Measurements from ENCODE around the gene EGLN3. TPM values are rescaled to one million over a fixed set of nuclear protein-coding genes. Genes with fewer than 3 reads are reported as not detected.
"Not testable (repeated sequence)": the region's sequence is repeated elsewhere in the genome, so short reads cannot be mapped to it uniquely, and the experiment has no call there.

EGLN3 gene
- total and polyA plus RNA-seq, 2 donors, result 8.6 to 14.5 TPM

GRCh38 chr14:33987565-33988080 lies 36.7 kb upstream of the EGLN3 start:
- no peak overlapping the region for H3K4me3 ChIP-seq (ENCODE audit: low read length in 2 of 2)
- H3K4me1 ChIP-seq (ENCODE audit: control insufficient read depth in 2 of 2, insufficient read depth in 2 of 2, low read length in 2 of 2), result peaks cover 0 to 5% of the 10 kb centered on the region in 2 donors
- H3K9me3 ChIP-seq (ENCODE audit: control insufficient read depth in 2 of 2, insufficient read depth in 1 of 2, low read length in 1 of 2), result peaks cover 0 to 9% of the 10 kb centered on the region in 2 donors
- no peaks in the 10 kb centered on the region for H3K27me3 ChIP-seq (ENCODE audit: control insufficient read depth in 2 of 2, insufficient read depth in 1 of 2, low read length in 1 of 2)
- 97% methylated on average over 4 of the region's 4 CpGs for WGBS
- H3K36me3 ChIP-seq (ENCODE audit: control insufficient read depth in 2 of 2, insufficient read depth in 2 of 2, low read length in 1 of 2), result no peaks in the 10 kb centered on the region
- no peak overlapping the region for H3K27ac ChIP-seq (ENCODE audit: low read depth in 1 of 2, low read length in 1 of 2)
- no peak for DNase-seq (ENCODE audit: low read depth in 6 of 9, low spot score in 9 of 9)

DNA sequence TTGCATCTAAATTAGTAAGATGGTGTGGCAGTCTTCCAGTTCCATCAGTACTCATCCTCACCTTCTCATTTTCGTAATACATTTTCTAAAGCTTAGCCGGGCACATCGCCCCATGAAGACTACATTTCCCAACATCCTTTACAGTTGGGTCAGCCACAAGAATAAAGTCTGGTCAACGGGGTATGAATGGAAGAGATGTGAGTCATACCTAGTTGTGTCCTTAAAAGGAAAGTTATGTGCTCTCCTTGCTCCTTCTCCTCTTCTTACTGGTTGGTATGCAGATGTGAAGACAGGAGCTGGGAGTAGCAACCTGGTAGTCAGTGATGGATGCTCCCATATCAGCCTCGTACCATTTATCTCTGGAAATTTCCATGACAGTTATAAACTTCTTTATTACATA lies 35.9 kb upstream of the EGLN3 start:
- Histone ChIP-seq H3K9me3 (ENCODE audit: control insufficient read depth in 2 of 2, insufficient read depth in 1 of 2, low read length in 1 of 2) (peaks cover 0 to 9% of the 10 kb centered on the region in 2 donors), H3K36me3 (ENCODE audit: control insufficient read depth in 2 of 2, insufficient read depth in 2 of 2, low read length in 1 of 2) (no peaks in the 10 kb centered on the region), H3K27ac (ENCODE audit: low read depth in 1 of 2, low read length in 1 of 2) (no peak overlapping the region), H3K27me3 (ENCODE audit: control insufficient read depth in 2 of 2, insufficient read depth in 1 of 2, low read length in 1 of 2) (no peaks in the 10 kb centered on the region), H3K4me1 (ENCODE audit: control insufficient read depth in 2 of 2, insufficient read depth in 2 of 2, low read length in 2 of 2) (peaks cover 0 to 5% of the 10 kb centered on the region in 2 donors), H3K4me3 (ENCODE audit: low read length in 2 of 2) (no peak overlapping the region)
- DNase-seq (ENCODE audit: low read depth in 6 of 9, low spot score in 9 of 9), result no peak
- 93% methylated on average over 5 of the region's 5 CpGs for WGBS

DNA sequence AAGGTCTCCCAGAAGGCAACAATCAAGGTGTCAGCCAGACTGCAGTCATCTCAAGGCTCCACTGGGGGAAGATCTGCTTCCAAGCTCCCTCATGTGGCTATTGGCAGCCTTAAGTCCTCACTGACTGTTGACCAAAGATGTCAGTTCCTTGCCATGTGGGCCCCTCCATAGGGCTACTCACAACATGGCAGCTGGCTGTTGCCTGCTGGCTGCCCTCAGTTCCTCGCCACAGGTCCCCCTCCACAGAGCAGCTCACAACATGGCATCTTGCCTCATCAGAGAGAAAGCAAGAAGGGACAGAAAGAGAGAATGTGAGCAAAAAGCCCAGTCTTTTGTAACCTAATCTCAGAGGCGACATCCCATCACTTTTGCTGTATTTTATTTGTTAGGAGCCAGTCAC lies 34.4 kb upstream of the EGLN3 start:
- DNase-seq (ENCODE audit: low read depth in 6 of 9, low spot score in 9 of 9), result no peak
- H3K9me3 ChIP-seq (ENCODE audit: control insufficient read depth in 2 of 2, insufficient read depth in 1 of 2, low read length in 1 of 2), result peaks cover 0 to 9% of the 10 kb centered on the region in 2 donors
- no peaks in the 10 kb centered on the region for H3K36me3 ChIP-seq (ENCODE audit: control insufficient read depth in 2 of 2, insufficient read depth in 2 of 2, low read length in 1 of 2)
- H3K27ac ChIP-seq (ENCODE audit: low read depth in 1 of 2, low read length in 1 of 2), result no peak overlapping the region
- WGBS, result over 99% methylated on average over 2 of the region's 2 CpGs
- no peaks in the 10 kb centered on the region for H3K27me3 ChIP-seq (ENCODE audit: control insufficient read depth in 2 of 2, insufficient read depth in 1 of 2, low read length in 1 of 2)
- H3K4me1 ChIP-seq (ENCODE audit: control insufficient read depth in 2 of 2, insufficient read depth in 2 of 2, low read length in 2 of 2), result peaks cover 0 to 5% of the 10 kb centered on the region in 2 donors
- H3K4me3 ChIP-seq (ENCODE audit: low read length in 2 of 2), result no peak overlapping the region

GRCh38 chr14:33979613-33980276 lies 28.9 kb upstream of the EGLN3 start:
- DNase-seq (ENCODE audit: low read depth in 6 of 9, low spot score in 9 of 9), result no peak
- H3K27ac ChIP-seq (ENCODE audit: low read depth in 1 of 2, low read length in 1 of 2), result no peak overlapping the region
- H3K4me3 ChIP-seq (ENCODE audit: low read length in 2 of 2), result no peak overlapping the region
- peaks cover 0 to 5% of the 10 kb centered on the region in 2 donors for H3K9me3 ChIP-seq (ENCODE audit: control insufficient read depth in 2 of 2, insufficient read depth in 1 of 2, low read length in 1 of 2)
- H3K36me3 ChIP-seq (ENCODE audit: control insufficient read depth in 2 of 2, insufficient read depth in 2 of 2, low read length in 1 of 2), result no peaks in the 10 kb centered on the region
- no peaks in the 10 kb centered on the region for H3K27me3 ChIP-seq (ENCODE audit: control insufficient read depth in 2 of 2, insufficient read depth in 1 of 2, low read length in 1 of 2)
- 70% methylated on average over 7 of the region's 7 CpGs for WGBS
- H3K4me1 ChIP-seq (ENCODE audit: control insufficient read depth in 2 of 2, insufficient read depth in 2 of 2, low read length in 2 of 2), result peaks cover 0 to 2% of the 10 kb centered on the region in 2 donors

GRCh38 chr14:33978892-33979612 lies 28.2 kb upstream of the EGLN3 start:
- Histone ChIP-seq H3K36me3 (ENCODE audit: control insufficient read depth in 2 of 2, insufficient read depth in 2 of 2, low read length in 1 of 2) (no peaks in the 10 kb centered on the region), H3K9me3 (ENCODE audit: control insufficient read depth in 2 of 2, insufficient read depth in 1 of 2, low read length in 1 of 2) (no peaks in the 10 kb centered on the region), H3K27ac (ENCODE audit: low read depth in 1 of 2, low read length in 1 of 2) (no peak overlapping the region), H3K27me3 (ENCODE audit: control insufficient read depth in 2 of 2, insufficient read depth in 1 of 2, low read length in 1 of 2) (no peaks in the 10 kb centered on the region), H3K4me1 (ENCODE audit: control insufficient read depth in 2 of 2, insufficient read depth in 2 of 2, low read length in 2 of 2) (peaks cover 0 to 2% of the 10 kb centered on the region in 2 donors), H3K4me3 (ENCODE audit: low read length in 2 of 2) (no peak overlapping the region)
- no peak for DNase-seq (ENCODE audit: low read depth in 6 of 9, low spot score in 9 of 9)
- 97% methylated on average over 8 of the region's 8 CpGs for WGBS

DNA sequence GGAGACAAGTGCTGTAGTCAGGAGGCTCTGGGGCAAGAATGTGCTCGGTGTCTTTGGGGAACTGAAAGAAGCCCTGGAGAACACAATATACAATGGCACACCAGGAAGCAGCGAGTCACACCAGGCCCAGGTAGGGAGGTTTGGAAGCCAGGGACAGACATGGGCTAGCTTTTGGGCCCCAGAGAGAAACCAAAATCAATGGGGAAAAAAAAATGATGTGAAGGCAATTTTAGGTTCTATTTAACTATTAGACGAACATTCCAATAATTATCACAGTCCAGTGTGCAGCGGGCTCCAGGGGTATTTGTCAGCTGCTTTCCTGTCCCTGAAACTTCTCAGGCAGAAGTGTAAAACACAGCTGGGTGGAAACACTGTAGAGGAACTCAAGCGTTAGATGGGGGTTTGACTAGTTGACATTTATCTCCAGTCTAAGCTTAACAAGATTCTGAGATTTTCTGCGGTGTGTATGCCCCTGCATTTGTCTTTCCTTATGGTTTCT lies 21.8 kb upstream of the EGLN3 start:
- Histone ChIP-seq H3K4me3 (ENCODE audit: low read length in 2 of 2) (no peak overlapping the region), H3K4me1 (ENCODE audit: control insufficient read depth in 2 of 2, insufficient read depth in 2 of 2, low read length in 2 of 2) (no peaks in the 10 kb centered on the region), H3K27ac (ENCODE audit: low read depth in 1 of 2, low read length in 1 of 2) (no peak overlapping the region), H3K36me3 (ENCODE audit: control insufficient read depth in 2 of 2, insufficient read depth in 2 of 2, low read length in 1 of 2) (no peaks in the 10 kb centered on the region), H3K9me3 (ENCODE audit: control insufficient read depth in 2 of 2, insufficient read depth in 1 of 2, low read length in 1 of 2) (no peaks in the 10 kb centered on the region), H3K27me3 (ENCODE audit: control insufficient read depth in 2 of 2, insufficient read depth in 1 of 2, low read length in 1 of 2) (no peaks in the 10 kb centered on the region)
- DNase-seq (ENCODE audit: low read depth in 6 of 9, low spot score in 9 of 9), result no peak
- WGBS, result 88% methylated on average over 6 of the region's 6 CpGs

DNA sequence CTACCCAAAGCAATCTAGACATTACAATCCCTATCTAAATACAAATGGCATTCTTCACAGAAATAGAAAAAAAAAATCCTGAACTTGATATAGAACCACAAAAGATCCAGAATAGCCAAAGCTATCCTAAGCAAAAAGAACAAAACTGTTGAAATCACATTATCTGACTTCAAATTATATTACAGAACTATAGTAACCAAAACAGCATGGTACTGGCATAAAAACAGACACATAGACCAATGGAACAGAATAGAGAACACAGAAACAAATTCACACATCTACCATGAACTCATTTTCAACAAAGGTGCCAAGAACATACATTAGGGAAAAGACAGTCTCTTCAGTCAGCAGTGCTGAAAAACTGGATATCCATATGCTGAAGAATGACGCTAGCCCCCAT lies 19.0 kb upstream of the EGLN3 start:
- not testable (repeated sequence) for DNase-seq (ENCODE audit: low read depth in 6 of 9, low spot score in 9 of 9); H3K36me3 ChIP-seq (ENCODE audit: control insufficient read depth in 2 of 2, insufficient read depth in 2 of 2, low read length in 1 of 2)
- 94% methylated on average over 1 of the region's 1 CpG for WGBS

DNA sequence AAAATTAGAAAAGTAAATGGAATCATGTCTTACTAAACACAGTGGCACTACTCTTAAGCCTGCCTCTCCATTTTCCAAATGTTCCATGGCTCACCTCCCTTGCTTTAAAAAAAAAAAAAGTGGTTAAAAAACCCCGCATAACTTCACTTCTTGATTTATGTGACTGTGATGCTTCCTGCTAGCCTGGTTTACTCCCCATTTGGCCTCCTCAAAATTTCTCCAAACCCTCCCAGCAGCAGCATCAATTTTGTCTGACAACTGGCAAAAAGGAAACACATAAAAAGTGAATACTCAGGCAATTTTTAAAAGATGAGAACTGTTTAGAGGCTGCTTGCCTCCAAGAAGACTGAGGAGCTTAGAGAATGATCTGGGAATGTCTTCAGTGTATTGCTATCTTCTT lies 17.8 kb upstream of the EGLN3 start:
- DNase-seq (ENCODE audit: low read depth in 6 of 9, low spot score in 9 of 9), result no peak
- Histone ChIP-seq H3K36me3 (ENCODE audit: control insufficient read depth in 2 of 2, insufficient read depth in 2 of 2, low read length in 1 of 2) (no peaks in the 10 kb centered on the region), H3K27me3 (ENCODE audit: control insufficient read depth in 2 of 2, insufficient read depth in 1 of 2, low read length in 1 of 2) (no peaks in the 10 kb centered on the region), H3K9me3 (ENCODE audit: control insufficient read depth in 2 of 2, insufficient read depth in 1 of 2, low read length in 1 of 2) (no peaks in the 10 kb centered on the region), H3K4me1 (ENCODE audit: control insufficient read depth in 2 of 2, insufficient read depth in 2 of 2, low read length in 2 of 2) (no peaks in the 10 kb centered on the region), H3K27ac (ENCODE audit: low read depth in 1 of 2, low read length in 1 of 2) (no peak overlapping the region), H3K4me3 (ENCODE audit: low read length in 2 of 2) (no peak overlapping the region)
- 39% methylated on average over 1 of the region's 1 CpG for WGBS

More for the DNA sequence above, 19.0 kb upstream of the EGLN3 start:
- H3K9me3 ChIP-seq (ENCODE audit: control insufficient read depth in 2 of 2, insufficient read depth in 1 of 2, low read length in 1 of 2); H3K27ac ChIP-seq (ENCODE audit: low read depth in 1 of 2, low read length in 1 of 2); H3K27me3 ChIP-seq (ENCODE audit: control insufficient read depth in 2 of 2, insufficient read depth in 1 of 2, low read length in 1 of 2); H3K4me1 ChIP-seq (ENCODE audit: control insufficient read depth in 2 of 2, insufficient read depth in 2 of 2, low read length in 2 of 2); H3K4me3 ChIP-seq (ENCODE audit: low read length in 2 of 2): not testable (repeated sequence)

GRCh38 chr14:33967138-33967537 lies 16.3 kb upstream of the EGLN3 start:
- H3K27me3 ChIP-seq (ENCODE audit: control insufficient read depth in 2 of 2, insufficient read depth in 1 of 2, low read length in 1 of 2), result no peaks in the 10 kb centered on the region
- no peaks in the 10 kb centered on the region for H3K36me3 ChIP-seq (ENCODE audit: control insufficient read depth in 2 of 2, insufficient read depth in 2 of 2, low read length in 1 of 2)
- H3K4me3 ChIP-seq (ENCODE audit: low read length in 2 of 2), result no peak overlapping the region
- WGBS, result 91% methylated on average over 4 of the region's 4 CpGs
- H3K9me3 ChIP-seq (ENCODE audit: control insufficient read depth in 2 of 2, insufficient read depth in 1 of 2, low read length in 1 of 2), result no peaks in the 10 kb centered on the region
- no peak for DNase-seq (ENCODE audit: low read depth in 6 of 9, low spot score in 9 of 9)
- H3K27ac ChIP-seq (ENCODE audit: low read depth in 1 of 2, low read length in 1 of 2), result no peak overlapping the region
- H3K4me1 ChIP-seq (ENCODE audit: control insufficient read depth in 2 of 2, insufficient read depth in 2 of 2, low read length in 2 of 2), result no peaks in the 10 kb centered on the region

All from thymus (tissue), 11 donors.